ENCODE data around the gene PTPN23. TPM values are rescaled to one million over a fixed set of nuclear protein-coding genes. Genes with fewer than 3 reads are reported as not detected.
"Not testable (repeated sequence)": the region's sequence is repeated elsewhere in the genome, so short reads cannot be mapped to it uniquely, and the experiment has no call there.

PTPN23 gene
- polyA plus RNA-seq, 1 experiment, result 1.3 TPM

DNA sequence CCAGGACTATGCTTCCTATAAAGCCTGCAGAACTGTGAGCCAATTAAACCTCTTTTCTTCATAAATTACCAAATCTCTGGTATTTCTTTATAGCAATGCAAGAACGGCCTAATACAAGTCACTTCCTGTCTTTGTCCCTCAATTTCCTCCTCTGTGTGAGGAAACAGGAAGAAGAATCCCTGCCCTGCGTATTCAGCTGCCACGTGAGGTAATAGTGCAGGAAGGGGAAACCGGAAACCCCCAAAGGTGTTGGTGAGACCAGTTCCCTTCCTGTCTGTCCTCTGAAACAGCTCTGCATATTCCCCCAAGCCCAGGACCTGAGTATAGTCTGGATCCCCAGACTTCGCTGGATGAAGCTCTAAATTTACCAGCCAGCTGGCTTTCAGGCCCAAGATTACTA, 18.1 kb upstream of the PTPN23 start:
- ChIA-PET POLR2A (no interaction called here), CTCF (no interaction called here)
- no peak for TF ChIP-seq CTCF (IDR thresholded peaks at IDR 0.05; ENCODE audit: low read depth, low read length)
- peaks cover 25% of the 10 kb centered on the region for H3K9me3 ChIP-seq (ENCODE audit: control insufficient read depth, insufficient read depth, low read length)
- no peaks in the 10 kb centered on the region for H3K27me3 ChIP-seq (ENCODE audit: control insufficient read depth, insufficient read depth, low read length)
- no peak overlapping the region for H3K4me3 ChIP-seq (ENCODE audit: low read depth, low read length)
- DNase-seq (ENCODE audit: low read depth, low spot score), result no peak
- H3K27ac ChIP-seq (ENCODE audit: low read depth, low read length), result no peak overlapping the region

DNA sequence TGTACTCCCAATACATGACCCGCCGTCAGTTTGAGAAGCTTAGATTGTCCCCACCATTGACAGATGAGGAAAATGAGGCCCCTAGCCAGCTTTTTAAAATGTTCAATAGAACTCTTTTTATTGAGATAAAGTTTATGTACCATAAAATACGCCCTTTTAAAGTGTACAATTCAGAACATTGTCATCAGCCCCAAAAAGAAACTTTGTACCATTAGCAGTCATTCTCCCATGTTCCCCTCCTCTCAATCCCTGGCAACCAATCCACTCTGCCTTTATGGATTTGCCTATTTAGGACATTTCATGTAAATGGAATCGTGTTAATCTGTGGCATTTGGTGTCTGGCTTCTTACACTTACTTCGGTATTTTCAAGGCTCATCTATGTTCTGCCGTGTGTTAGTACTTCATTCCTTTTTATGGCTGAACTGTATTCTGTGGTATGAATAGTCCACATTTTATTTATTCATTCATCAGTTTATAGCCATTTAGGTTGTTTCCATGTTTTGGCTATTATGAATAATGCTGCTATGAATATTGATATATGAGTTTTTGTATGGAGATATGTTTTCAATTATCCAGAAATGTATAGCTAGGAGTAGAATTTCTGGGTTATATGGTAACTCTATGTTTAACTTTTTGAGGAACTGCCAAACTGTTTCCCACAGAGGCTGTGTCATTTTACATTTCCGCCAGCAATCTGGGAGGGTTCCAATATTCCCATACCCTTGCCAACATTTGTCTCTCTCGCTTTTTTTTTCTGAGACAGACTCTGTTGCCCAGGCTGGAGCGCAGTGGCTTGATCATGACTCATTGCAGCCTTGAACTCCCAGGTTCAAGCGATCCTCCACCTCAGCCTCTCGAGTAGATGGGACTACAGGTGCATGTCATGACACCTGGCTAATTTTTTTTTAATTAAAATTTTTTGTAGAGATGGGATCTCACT, 15.3 kb upstream of the PTPN23 start:
- Histone ChIP-seq H3K27me3 (ENCODE audit: control insufficient read depth, insufficient read depth, low read length) (peaks cover 5% of the 10 kb centered on the region), H3K4me3 (ENCODE audit: low read depth, low read length) (no peak overlapping the region), H3K27ac (ENCODE audit: low read depth, low read length) (no peak overlapping the region), H3K9me3 (ENCODE audit: control insufficient read depth, insufficient read depth, low read length) (peaks cover under 1% of the 10 kb centered on the region; the same call in 1 of the 2 replicates)
- peak; percentile 13 for DNase-seq (ENCODE audit: low read depth, low spot score)
- ChIA-PET CTCF (no interaction called here), POLR2A (no interaction called here)
- TF ChIP-seq CTCF (IDR thresholded peaks at IDR 0.05; ENCODE audit: low read depth, low read length), result no peak

- DNase-seq (ENCODE audit: low read depth, low spot score), result no peak
- Histone ChIP-seq H3K4me3 (ENCODE audit: low read depth, low read length) (no peak overlapping the region), H3K9me3 (ENCODE audit: control insufficient read depth, insufficient read depth, low read length) (no peaks in the 10 kb centered on the region), H3K27me3 (ENCODE audit: control insufficient read depth, insufficient read depth, low read length) (peaks cover 5% of the 10 kb centered on the region), H3K27ac (ENCODE audit: low read depth, low read length) (no peak overlapping the region)
- no peak for TF ChIP-seq CTCF (IDR thresholded peaks at IDR 0.05; ENCODE audit: low read depth, low read length)
- POLR2A ChIA-PET, result no interaction called here
- CTCF ChIA-PET, result no interaction called here
Observed at GRCh38 chr3:47366833-47367232, 14.0 kb upstream of the PTPN23 start.

DNA sequence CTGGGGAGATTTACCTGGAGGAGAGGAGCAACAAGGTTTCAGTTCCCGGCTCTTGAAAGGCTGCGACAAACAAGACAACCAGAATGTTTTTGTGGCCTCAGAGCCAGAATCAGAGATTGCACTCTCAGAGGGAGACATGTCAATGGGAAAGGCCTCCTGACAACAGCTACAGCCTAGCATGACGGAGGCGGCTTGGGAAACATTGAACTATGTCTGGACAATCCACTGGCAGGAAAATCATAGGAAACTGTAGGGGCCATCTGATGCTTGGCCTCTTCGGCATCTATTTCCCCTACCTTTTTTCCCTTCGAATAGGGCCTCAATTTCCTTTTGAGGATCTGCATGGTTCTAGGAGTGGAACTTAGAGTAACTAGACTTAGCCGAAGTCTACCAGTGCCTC, 13.2 kb upstream of the PTPN23 start:
- no peak for DNase-seq (ENCODE audit: low read depth, low spot score)
- Histone ChIP-seq H3K4me3 (ENCODE audit: low read depth, low read length) (no peak overlapping the region), H3K27ac (ENCODE audit: low read depth, low read length) (no peak overlapping the region), H3K27me3 (ENCODE audit: control insufficient read depth, insufficient read depth, low read length) (peaks cover 5% of the 10 kb centered on the region), H3K9me3 (ENCODE audit: control insufficient read depth, insufficient read depth, low read length) (no peaks in the 10 kb centered on the region)
- no peak for TF ChIP-seq CTCF (IDR thresholded peaks at IDR 0.05; ENCODE audit: low read depth, low read length)
- POLR2A ChIA-PET, result no interaction called here
- CTCF ChIA-PET, result no interaction called here

- not testable (repeated sequence) for DNase-seq (ENCODE audit: low read depth, low spot score); H3K27me3 ChIP-seq (ENCODE audit: control insufficient read depth, insufficient read depth, low read length); H3K4me3 ChIP-seq (ENCODE audit: low read depth, low read length); H3K9me3 ChIP-seq (ENCODE audit: control insufficient read depth, insufficient read depth, low read length); H3K27ac ChIP-seq (ENCODE audit: low read depth, low read length)
- ChIA-PET POLR2A (interaction anchor here (1.7 kb wide), 1 partner anchor 11 kb away, joined by 5 read pairs; the partner anchor contains the start of gene PTPN23), CTCF (interaction anchor here (1.1 to 1.4 kb wide), 2 partner anchors 9 to 446 kb away, joined by 4 to 5 read pairs; no protein-coding TSS in a partner anchor)
Observed at GRCh38 chr3:47370020-47370419, 10.8 kb upstream of the PTPN23 start.

All from AG04450 (cell line).